Activated CD4-positive, CD25-positive, alpha-beta regulatory T cell treated with anti-CD3 and anti-CD28 coated beads, Interleukin-2, amount 50 U/mL, for 16 hours (primary cell): ENCODE data around the gene MAN1C1.
"Not testable (repeated sequence)": the region's sequence is repeated elsewhere in the genome, so short reads cannot be mapped to it uniquely, and the experiment has no call there.

ENCODE experiments used
- DNase-seq: peaks from one replicate; pipeline ENCODE4 v3.0.0-alpha.2; 2020; ENCODE audit warnings: low read depth, low spot score

The MAN1C1 gene

GRCh38 chr1:25583519-25584370 lies 32.8 kb upstream of the MAN1C1 start:
- DNase-seq = no peak

GRCh38 chr1:25586181-25586588 lies 30.4 kb upstream of the MAN1C1 start:
- no peak for DNase-seq

- DNase-seq = no peak
These were observed 29.3 kb upstream of the MAN1C1 start for GRCh38 chr1:25587290-25587689.

GRCh38 chr1:25588224-25588623 lies 28.4 kb upstream of the MAN1C1 start:
- not testable (repeated sequence) for DNase-seq

- not testable (repeated sequence) for DNase-seq
These were observed 27.8 kb upstream of the MAN1C1 start for GRCh38 chr1:25588786-25589185.

GRCh38 chr1:25590096-25590824 lies 26.3 kb upstream of the MAN1C1 start:
- DNase-seq = no peak

- DNase-seq = no peak
These were observed 22.7 kb upstream of the MAN1C1 start for GRCh38 chr1:25593861-25594260.

GRCh38 chr1:25594971-25595370 lies 21.6 kb upstream of the MAN1C1 start:
- DNase-seq = no peak

- DNase-seq = not testable (repeated sequence)
These were observed 19.9 kb upstream of the MAN1C1 start for GRCh38 chr1:25596641-25597040.

GRCh38 chr1:25598879-25599278 lies 17.7 kb upstream of the MAN1C1 start:
- no peak for DNase-seq

- no peak for DNase-seq
These were observed 16.5 kb upstream of the MAN1C1 start for GRCh38 chr1:25599969-25600610.

- not testable (repeated sequence) for DNase-seq
These were observed 15.5 kb upstream of the MAN1C1 start for GRCh38 chr1:25600971-25601699.

GRCh38 chr1:25603779-25604538 lies 12.6 kb upstream of the MAN1C1 start:
- DNase-seq = not testable (repeated sequence)

- DNase-seq = no peak
These were observed 9.5 kb upstream of the MAN1C1 start for GRCh38 chr1:25607123-25607522.

GRCh38 chr1:25608488-25609178 lies 8.0 kb upstream of the MAN1C1 start:
- DNase-seq = peak; percentile 78

- no peak for DNase-seq
These were observed 6.7 kb upstream of the MAN1C1 start for GRCh38 chr1:25609921-25610320.

- DNase-seq = no peak
These were observed 5.6 kb upstream of the MAN1C1 start for GRCh38 chr1:25610822-25611630.

- no peak for DNase-seq
These were observed 4.7 kb upstream of the MAN1C1 start for GRCh38 chr1:25611843-25612242.

- no peak for DNase-seq
These were observed 4.2 kb upstream of the MAN1C1 start for GRCh38 chr1:25612421-25612820.
